Inflammatory macrophage treated with lipopolysaccharide for 4 hours (primary cell): ENCODE measurements around the gene IWS1.
"Not testable (repeated sequence)": the region's sequence is repeated elsewhere in the genome, so short reads cannot be mapped to it uniquely, and the experiment has no call there.

ENCODE experiments used
- DNase-seq: peaks from one replicate; pipeline ENCODE4 v3.0.0-alpha.2; 2020

Gene IWS1

GRCh38 chr2:127453392-127454171, 72.7 kb downstream of the IWS1 start:
- peak; percentile 14 for DNase-seq

GRCh38 chr2:127453013-127453391, 73.3 kb downstream of the IWS1 start:
- DNase-seq = no peak

- DNase-seq = not testable (repeated sequence)
Measured at GRCh38 chr2:127452423-127452822, 73.9 kb downstream of the IWS1 start.

- DNase-seq = no peak
Measured at GRCh38 chr2:127451981-127452380, 74.3 kb downstream of the IWS1 start.

GRCh38 chr2:127449898-127450297, 76.4 kb downstream of the IWS1 start:
- DNase-seq = no peak

- DNase-seq = no peak
Measured at GRCh38 chr2:127449414-127449813, 76.9 kb downstream of the IWS1 start.

GRCh38 chr2:127448526-127448925, 77.8 kb downstream of the IWS1 start:
- no peak for DNase-seq

GRCh38 chr2:127439343-127439742, 86.9 kb downstream of the IWS1 start:
- DNase-seq = no peak

- no peak for DNase-seq
Measured at GRCh38 chr2:127437781-127438726, 88.2 kb downstream of the IWS1 start.

GRCh38 chr2:127437056-127437455, 89.2 kb downstream of the IWS1 start:
- DNase-seq = no peak

GRCh38 chr2:127434515-127434914, 91.8 kb downstream of the IWS1 start:
- DNase-seq = no peak

- no peak for DNase-seq
Measured at GRCh38 chr2:127431408-127432023, 94.8 kb downstream of the IWS1 start.
